Esophagus (tissue), 2 donors: ENCODE data around the gene PTTG2. TPM values are rescaled to one million over a fixed set of nuclear protein-coding genes. Genes with fewer than 3 reads are reported as not detected.

Experiments
- H3K27ac ChIP-seq, 2 donors: one replicate each; pipeline ENCODE4 v1.5.1; 2013; ENCODE audit warnings: low read depth in 2 of 2, mild to moderate bottlenecking in 2 of 2, inconsistent platforms in 1 of 2, low read length in 1 of 2, moderate library complexity in 1 of 2
- H3K27me3 ChIP-seq, 2 donors: one replicate each; pipeline ENCODE4 v1.6.1; 2013; ENCODE audit warnings: low read length in 2 of 2, control low read depth in 1 of 2, mild to moderate bottlenecking in 1 of 2; ENCODE audit not compliant: insufficient read depth in 2 of 2, control insufficient read depth in 1 of 2
- H3K36me3 ChIP-seq, 2 donors: one replicate each; pipeline ENCODE4 v1.6.1; 2013; ENCODE audit warnings: low read length in 1 of 2; ENCODE audit not compliant: control insufficient read depth in 2 of 2, insufficient read depth in 2 of 2
- H3K4me1 ChIP-seq, 2 donors: one replicate each; pipeline ENCODE4 v1.6.1; 2013; ENCODE audit warnings: low read length in 1 of 2; ENCODE audit not compliant: control insufficient read depth in 2 of 2, insufficient read depth in 2 of 2
- H3K4me3 ChIP-seq, 2 donors: one replicate each; pipeline ENCODE4 v1.5.1; 2013; ENCODE audit warnings: low read length in 2 of 2, mild to moderate bottlenecking in 2 of 2, low read depth in 1 of 2, moderate library complexity in 1 of 2
- H3K9me3 ChIP-seq, 2 donors: one replicate each; pipeline ENCODE4 v1.6.1; 2013; ENCODE audit warnings: mild to moderate bottlenecking in 2 of 2, low read depth in 1 of 2, low read length in 1 of 2, moderate library complexity in 1 of 2; ENCODE audit not compliant: control insufficient read depth in 2 of 2, insufficient read depth in 1 of 2
- WGBS, 2 donors: extraction: QIAGEN DNeasy Blood & Tissue Kit; methylation state at CpG; one replicate each; pipeline ENCODE4 v1.1.7; 2013; 5-methylcytosine and 5-hydroxymethylcytosine counted together
- polyA plus RNA-seq, 2 donors: library from polyadenylated mRNA; stranded (reverse); fragments of 200-250 nt; gene quantifications; one replicate each; pipeline ENCODE4 v1.2.3, GENCODE V29; 2013
- donor health status: healthy with polysubstance abuse.
- donor health status: Bipolar disorder and iron deficiency.

Gene PTTG2
- polyA plus RNA-seq, 2 donors: 0.20 TPM; not detected in 1

GRCh38 chr4:37934609-37935008, 25.6 kb upstream of the PTTG2 start:
- WGBS, 2 donors: 87 to 89% methylated on average over 3 of the region's 3 CpGs
- Histone ChIP-seq H3K36me3 (no peaks in the 10 kb centered on the region), H3K9me3 (no peaks in the 10 kb centered on the region), H3K27me3 (no peaks in the 10 kb centered on the region), H3K4me1 (no peaks in the 10 kb centered on the region), H3K4me3 (no peak overlapping the region), H3K27ac (no peak overlapping the region)

GRCh38 chr4:37935026-37935425, 25.2 kb upstream of the PTTG2 start:
- H3K4me3 ChIP-seq: no peak overlapping the region
- H3K36me3 ChIP-seq: no peaks in the 10 kb centered on the region
- WGBS, 2 donors: 79 to 83% methylated on average over 4 of the region's 4 CpGs

GRCh38 chr4:37936889-37937498, 23.2 kb upstream of the PTTG2 start:
- no peaks in the 10 kb centered on the region for H3K4me1 ChIP-seq
- WGBS, 2 donors: 61 to 63% methylated on average over 7 of the region's 7 CpGs
- no peak overlapping the region for H3K27ac ChIP-seq
- H3K9me3 ChIP-seq: no peaks in the 10 kb centered on the region
- no peaks in the 10 kb centered on the region for H3K27me3 ChIP-seq
- no peak overlapping the region for H3K4me3 ChIP-seq
- no peaks in the 10 kb centered on the region for H3K36me3 ChIP-seq

More at GRCh38 chr4:37935026-37935425, 25.2 kb upstream of the PTTG2 start:
- Histone ChIP-seq H3K27ac (no peak overlapping the region), H3K4me1 (no peaks in the 10 kb centered on the region), H3K27me3 (no peaks in the 10 kb centered on the region), H3K9me3 (no peaks in the 10 kb centered on the region)

GRCh38 chr4:37938208-37938607, 22.0 kb upstream of the PTTG2 start:
- Histone ChIP-seq H3K4me3 (no peak overlapping the region), H3K9me3 (no peaks in the 10 kb centered on the region), H3K27me3 (no peaks in the 10 kb centered on the region), H3K27ac (no peak overlapping the region), H3K36me3 (no peaks in the 10 kb centered on the region), H3K4me1 (no peaks in the 10 kb centered on the region)
- 89 to 98% methylated on average over 3 of the region's 3 CpGs for WGBS, 2 donors

GRCh38 chr4:37946503-37947179, 13.6 kb upstream of the PTTG2 start:
- H3K36me3 ChIP-seq: no peaks in the 10 kb centered on the region
- H3K27me3 ChIP-seq: no peaks in the 10 kb centered on the region
- no peaks in the 10 kb centered on the region for H3K9me3 ChIP-seq
- no peak overlapping the region for H3K4me3 ChIP-seq
- peaks cover 0 to 3% of the 10 kb centered on the region in 2 donors for H3K4me1 ChIP-seq
- 81 to 83% methylated on average over 10 of the region's 10 CpGs for WGBS, 2 donors
- H3K27ac ChIP-seq: no peak overlapping the region

GRCh38 chr4:37948542-37948941, 11.7 kb upstream of the PTTG2 start:
- Histone ChIP-seq H3K27ac (no peak overlapping the region), H3K36me3 (no peaks in the 10 kb centered on the region), H3K27me3 (no peaks in the 10 kb centered on the region), H3K4me3 (no peak overlapping the region), H3K4me1 (peaks cover 0 to 3% of the 10 kb centered on the region in 2 donors), H3K9me3 (no peaks in the 10 kb centered on the region)
- WGBS, 2 donors: 73 to 86% methylated on average over 4 of the region's 4 CpGs

- no peak overlapping the region for H3K27ac ChIP-seq
- WGBS, 2 donors: 77 to 78% methylated on average over 9 of the region's 9 CpGs
Observed at GRCh38 chr4:37949636-37950426, 10.4 kb upstream of the PTTG2 start.

GRCh38 chr4:37951461-37952352, 8.5 kb upstream of the PTTG2 start:
- no peaks in the 10 kb centered on the region for H3K36me3 ChIP-seq
- H3K9me3 ChIP-seq: no peaks in the 10 kb centered on the region
- H3K4me1 ChIP-seq: no peaks in the 10 kb centered on the region
- WGBS, 2 donors: 90 to 92% methylated on average over 10 of the region's 10 CpGs
- H3K4me3 ChIP-seq: no peak overlapping the region
- no peak overlapping the region for H3K27ac ChIP-seq
- H3K27me3 ChIP-seq: no peaks in the 10 kb centered on the region

More at GRCh38 chr4:37949636-37950426, 10.4 kb upstream of the PTTG2 start:
- no peaks in the 10 kb centered on the region for H3K27me3 ChIP-seq
- no peaks in the 10 kb centered on the region for H3K36me3 ChIP-seq
- H3K9me3 ChIP-seq: no peaks in the 10 kb centered on the region
- peaks cover 0 to 3% of the 10 kb centered on the region in 2 donors for H3K4me1 ChIP-seq
- no peak overlapping the region for H3K4me3 ChIP-seq

- H3K4me3 ChIP-seq: no peak overlapping the region
- WGBS, 2 donors: 31 to 35% methylated on average over 1 of the region's 1 CpG
- H3K36me3 ChIP-seq: no peaks in the 10 kb centered on the region
- H3K27me3 ChIP-seq: no peaks in the 10 kb centered on the region
- H3K9me3 ChIP-seq: no peaks in the 10 kb centered on the region
- no peak overlapping the region for H3K27ac ChIP-seq
- no peaks in the 10 kb centered on the region for H3K4me1 ChIP-seq
Observed at GRCh38 chr4:37953156-37953555, 7.0 kb upstream of the PTTG2 start.
